ENCODE data around the gene SIM1.

Gene SIM1

DNA sequence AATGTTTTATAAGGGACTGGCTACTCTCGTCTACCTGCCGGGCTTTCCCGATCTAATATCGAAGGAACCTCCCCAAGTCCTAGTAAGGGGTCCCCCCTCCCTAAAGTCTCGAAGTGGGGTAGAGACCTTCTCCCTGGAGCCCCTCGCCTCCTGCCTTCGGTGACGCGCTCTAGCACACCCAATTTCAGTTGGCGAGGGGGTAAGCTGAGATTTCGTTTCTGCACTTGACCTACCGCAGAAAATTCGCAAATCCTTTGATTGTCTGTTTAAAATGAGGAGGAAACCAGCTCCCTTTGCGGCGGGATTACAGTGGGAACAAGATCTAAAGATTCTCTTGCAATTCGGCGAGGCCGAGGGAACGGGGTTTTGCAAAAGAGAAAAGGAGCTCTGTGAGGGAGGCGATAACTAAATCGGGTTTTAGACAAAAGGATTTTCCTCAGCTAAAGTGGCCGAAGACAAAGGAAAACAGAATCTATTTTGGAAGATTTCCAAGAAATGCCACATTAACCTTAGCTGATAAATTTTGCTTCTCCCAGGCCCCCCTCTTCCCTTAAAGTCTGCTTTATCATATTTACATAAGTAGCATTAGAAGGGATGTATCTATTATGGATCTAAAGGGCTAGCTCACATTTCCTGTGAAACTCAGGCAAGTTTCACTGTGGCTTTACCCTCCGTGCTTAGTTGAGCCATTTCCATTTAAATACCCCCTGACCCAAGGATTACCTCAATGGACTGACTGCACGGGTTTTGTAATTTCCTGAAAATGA lies 8.4 kb downstream of the SIM1 start:
- no peak for FAIRE-seq

DNA sequence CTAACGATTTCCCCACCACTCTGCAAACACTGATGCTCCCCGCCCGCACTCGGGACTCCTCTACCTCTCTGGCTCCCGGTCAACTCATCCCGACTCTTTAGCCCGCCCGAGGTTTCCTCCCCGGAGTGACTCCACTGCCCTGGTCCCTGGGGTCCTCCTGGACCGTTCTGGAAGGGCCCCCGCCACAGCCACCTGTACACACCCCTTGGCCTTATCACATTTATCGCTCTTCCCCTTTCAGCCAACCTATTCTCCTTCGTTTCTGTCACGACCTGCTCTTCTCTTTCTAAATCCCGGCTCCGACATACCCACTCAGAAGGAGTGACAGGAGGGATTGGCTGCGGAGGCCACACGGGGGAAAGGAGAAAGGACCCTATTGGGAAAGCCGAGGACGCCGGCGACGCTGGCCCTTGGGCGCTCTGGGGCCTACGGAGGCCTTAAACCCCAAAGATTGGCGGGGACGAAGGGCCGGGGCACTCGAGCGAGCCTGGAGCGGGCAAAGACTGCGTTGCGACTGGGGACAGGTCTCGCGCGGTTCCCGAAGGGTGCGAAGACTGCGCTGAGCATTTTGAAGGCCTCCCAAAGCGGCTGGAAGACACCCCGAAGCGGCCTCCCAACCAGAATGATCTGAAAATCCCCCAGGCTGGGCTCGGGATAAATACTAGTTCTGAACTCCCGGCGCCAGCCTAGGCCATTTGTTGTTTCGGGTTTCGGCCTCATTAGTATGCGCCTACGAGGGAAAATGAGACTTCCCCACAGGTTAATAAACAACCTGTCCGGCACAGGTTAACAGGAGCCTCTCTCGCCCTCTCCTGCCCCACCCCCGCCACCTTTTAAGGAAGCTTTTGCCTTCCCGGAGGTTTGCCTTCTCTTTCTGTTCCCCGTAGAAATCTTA lies 9.2 kb downstream of the SIM1 start:
- no peak for FAIRE-seq

DNA sequence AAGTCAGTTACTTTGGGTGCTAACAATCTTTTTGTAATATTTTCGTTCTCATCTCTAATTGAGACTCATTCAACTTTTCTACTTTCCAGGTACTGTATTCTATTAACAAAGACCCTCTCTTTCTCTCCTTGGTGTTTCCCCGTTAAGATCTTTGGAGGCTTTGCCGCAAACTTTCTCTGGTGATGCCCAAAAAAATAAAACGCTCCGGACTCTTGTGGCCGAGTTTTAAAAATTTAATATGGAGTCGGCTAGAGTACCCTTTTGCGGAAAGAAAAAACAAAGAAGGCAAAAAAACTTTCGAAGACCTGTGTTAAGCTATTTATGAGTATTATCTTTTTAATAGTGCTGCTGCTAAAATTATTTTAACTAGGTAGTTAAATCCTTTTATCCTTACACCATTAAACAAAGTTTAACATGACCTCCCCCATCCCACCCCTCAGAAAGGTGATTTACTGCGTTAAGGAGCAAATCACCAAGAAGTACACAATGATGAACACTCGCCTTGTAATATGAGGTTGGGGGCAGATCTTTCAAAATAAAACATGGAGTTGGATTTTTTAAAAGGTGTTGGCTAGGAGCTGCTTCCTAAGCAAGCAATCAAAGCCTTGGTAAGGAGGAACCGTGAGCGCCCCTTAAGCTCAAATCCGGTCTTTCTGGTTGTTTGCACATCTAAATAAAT lies 10.0 kb downstream of the SIM1 start:
- FAIRE-seq, result no peak

DNA sequence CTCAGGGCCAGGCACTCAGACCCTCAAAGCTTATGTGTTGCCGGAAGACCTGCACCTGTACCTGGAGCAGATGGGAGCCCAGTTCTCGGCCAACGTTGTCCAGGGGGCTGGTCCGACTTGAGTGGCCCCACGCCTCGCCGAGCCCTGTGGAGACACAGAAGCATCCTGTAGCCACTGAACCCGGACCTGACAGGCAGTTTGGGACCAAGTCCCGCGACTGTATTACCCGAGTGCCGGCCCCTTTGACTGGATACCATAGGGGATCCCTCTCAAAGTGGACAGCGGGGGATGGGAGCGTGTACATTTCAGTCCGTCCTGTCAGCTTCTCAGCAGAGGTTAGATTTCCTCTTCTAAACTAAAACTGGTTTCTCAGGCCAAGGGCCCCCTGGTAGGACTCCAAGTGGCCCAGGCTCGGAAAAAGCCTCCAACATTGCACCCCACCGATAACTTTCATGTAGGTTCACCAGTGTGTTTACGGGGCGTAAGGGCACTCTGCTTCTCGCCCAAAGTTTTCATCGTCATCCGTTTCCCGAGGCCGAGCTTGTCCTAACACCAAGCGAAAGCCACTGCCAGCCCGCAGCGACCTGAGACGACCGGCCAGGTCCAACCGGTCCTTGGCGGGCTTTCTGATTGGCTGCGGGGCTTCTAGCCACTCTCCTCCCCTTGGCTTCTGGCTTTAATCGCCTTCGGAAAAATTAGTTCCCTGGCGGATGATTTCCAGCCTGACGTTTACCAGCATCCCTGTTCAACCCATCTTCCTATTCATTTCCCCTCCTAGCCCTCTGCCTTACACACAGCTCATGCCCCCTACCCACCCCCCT lies 10.8 kb downstream of the SIM1 start:
- FAIRE-seq, result no peak

DNA sequence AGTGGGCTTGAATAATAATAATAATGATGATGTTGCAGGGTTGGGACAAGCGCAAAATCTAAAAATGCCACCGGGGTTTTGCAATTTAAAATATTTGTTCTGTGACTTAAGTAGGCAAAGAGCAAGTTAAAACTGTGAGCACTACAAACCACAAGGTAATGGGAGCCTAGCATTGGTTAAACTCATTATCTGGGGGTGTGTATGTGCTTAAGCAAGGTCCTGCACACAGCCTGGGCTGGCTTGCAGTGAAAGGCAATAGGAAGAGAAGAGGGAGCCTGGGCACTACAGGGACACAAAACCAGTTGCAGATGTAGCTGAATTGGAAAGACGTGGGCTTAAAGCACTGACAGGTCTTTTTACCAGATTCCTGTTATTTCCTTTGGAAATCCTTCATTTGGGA lies 11.7 kb downstream of the SIM1 start:
- FAIRE-seq, result no peak

DNA sequence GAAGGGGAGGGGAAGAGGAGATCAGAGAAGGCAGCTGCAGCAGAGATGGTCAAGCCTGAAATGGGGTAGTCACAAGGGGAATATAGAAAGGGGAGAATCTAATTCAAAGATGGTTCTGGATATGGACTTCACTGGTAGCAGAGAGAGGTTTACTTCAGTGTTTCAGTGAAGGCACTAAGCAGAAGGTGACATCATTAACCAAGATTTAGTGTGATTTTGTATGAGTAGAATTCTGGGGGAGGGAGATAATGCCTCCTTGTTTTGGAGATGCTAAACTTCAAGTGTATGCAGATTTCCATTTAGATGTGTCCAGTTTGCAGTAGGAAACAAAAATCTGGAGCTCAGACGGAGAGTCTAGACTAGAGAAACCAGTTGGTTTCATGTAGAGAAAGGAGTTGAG lies 13.1 kb downstream of the SIM1 start:
- no peak for FAIRE-seq

DNA sequence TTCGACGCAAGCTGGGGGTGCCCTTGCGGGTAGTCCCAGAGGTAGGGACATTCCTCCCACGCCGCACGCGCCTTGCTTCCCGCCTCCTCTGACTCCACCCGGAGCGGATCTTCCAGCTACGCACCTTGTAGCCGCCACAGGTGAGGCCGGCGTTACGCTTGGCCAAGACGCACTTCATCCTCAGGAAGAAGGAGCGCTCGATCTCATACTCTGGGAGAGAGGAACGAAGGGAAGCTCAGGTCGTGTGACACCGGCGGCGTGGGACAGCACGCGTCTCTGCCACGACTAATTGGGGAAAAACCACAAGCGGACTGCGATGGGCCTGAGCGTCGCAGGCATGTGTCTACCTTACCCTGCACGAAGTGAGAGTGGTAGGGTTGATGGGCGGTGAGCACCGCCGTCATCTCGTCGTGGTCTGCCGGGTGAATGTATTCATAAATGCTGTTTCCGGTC lies 15.5 kb downstream of the SIM1 start:
- no peak for FAIRE-seq

DNA sequence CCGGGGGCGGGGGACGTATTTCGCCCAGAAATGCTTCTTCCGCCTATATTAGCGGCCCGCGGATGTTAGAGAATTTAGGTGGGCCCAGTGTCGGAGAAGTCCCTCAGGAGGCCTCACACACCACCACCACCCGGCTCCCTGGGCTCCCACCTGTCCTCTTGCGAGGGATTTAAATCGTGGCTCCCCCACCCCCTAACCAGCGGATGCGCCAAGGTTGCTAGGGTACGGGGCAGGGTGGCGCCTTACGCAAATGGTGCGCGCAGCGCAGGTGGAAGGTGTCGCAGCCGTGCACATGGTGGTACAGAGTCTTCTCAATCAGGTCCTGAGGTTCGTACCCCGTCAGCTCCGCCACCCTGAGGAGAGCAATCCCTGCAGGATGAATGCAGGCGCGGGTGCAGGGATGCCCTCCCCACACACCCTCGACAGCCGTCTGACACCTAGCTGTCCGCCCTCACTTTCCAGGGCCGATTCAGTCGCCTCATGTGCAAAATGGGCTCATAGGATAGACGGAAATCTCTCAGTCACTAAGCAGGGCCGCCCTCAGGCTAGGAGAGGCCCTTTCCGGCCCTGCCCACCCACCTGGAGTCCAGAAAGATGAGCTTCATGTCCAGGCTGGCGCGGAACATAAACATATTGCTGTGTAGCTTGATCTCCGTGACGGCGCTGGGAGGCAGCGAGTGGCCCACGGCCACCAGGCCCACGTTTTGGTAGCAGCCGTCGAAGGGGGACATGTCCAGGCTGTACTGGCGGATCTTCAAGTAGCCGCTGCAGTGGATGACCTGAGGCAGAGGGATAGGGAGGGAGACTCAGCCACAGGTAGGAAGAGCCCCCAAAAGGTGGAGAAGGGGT lies 16.6 kb downstream of the SIM1 start:
- no peak for FAIRE-seq

DNA sequence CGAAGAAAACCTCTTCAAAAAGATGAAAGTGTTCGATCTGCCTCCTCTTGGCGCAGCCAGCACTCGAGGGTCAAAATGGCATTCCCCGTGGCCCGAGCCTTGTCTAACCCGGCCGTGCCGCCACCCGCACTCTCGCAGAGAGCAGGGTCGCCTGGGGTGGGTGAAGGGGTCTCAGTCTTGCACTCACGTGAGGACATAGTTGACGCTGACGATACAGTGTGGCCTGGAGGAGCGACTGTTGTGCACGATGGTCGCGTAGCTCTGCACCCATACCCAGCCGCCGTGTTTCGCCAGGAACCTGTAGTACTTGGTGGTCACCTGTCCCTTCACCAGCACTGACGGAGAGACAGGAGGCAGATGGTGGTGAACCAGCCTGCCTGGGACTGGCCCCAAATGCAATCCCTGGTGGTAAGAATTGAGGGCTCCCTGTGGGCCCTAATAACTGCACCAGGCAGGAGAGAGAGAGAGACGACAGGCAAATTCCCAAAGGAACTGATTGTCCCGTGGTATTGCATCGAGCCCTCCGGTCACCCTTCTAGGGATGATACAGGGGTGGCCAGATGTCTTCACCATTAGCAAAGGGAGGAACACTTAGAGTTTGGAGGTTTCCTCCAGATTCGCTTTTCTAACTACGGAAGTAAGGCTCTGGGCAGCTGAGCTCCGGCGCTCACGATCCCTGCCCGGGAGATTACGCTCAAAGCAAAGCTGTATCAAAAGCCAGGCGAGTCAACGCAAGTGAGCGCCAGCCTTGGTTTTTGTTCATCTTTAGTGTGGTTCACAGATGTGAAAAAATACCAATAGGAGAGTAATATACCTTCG lies 17.4 kb downstream of the SIM1 start:
- no peak for FAIRE-seq

DNA sequence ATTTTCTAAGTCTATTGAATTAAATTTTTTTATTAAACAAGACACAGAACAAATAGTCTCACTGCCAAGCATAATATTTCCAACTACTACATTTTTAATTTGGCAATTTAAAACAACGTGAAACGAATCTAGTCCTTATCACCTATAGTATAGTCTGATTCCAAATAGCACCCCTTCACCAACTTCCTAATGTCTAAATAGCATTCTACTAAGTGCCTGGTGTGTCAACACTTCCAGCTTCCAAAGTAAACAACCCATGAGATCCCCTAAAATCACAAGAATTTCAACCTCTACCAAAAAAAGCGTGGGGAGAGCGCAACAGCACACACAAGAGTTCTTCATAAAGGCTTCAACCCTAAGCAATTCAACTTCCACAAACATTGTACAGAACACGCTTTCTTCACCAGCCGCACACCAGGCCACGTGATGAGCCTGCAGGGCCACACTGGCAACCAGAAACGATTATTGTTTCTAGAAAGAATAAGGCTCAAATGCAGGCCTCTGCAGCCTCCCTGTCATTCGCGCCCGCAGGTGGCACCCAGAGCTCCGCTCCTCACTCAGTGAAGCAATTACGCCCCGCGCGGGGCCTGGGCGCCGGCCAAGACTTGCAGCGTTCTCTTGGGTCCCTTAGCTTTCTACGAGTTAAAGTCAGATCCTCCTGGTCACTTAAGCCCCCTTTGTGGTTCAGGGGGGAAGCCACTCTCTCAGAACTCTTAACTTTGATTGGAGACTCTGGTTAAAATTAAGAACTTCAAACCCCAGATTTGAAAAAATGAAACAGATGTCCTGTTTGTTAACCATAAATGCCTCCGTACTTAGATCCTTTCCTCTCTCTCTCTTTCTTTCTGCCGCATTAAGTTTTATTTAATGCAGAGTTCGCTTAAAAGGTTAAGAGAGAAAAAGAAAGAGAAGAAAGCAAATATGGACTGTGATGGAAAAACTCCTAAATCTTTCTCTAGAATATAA lies 18.3 kb downstream of the SIM1 start:
- FAIRE-seq, result no peak

DNA sequence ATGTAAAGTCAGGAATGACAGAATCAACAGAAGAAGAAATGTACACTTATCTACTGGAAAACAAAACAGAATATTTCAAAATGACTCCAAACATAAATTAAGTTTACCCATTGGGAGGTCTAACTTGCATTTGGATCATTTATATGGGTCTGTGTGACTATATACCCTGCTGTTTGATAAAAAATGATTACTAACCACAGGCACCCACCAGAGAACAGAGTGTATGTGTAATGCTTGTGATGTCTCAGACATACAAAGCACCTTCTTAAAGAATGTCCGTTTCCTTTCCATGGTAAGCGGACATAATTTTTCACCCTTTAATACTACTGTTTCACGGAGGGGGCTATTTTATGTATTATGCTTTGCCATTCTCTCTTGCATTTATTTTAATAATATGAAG lies 19.2 kb downstream of the SIM1 start:
- FAIRE-seq, result no peak

DNA sequence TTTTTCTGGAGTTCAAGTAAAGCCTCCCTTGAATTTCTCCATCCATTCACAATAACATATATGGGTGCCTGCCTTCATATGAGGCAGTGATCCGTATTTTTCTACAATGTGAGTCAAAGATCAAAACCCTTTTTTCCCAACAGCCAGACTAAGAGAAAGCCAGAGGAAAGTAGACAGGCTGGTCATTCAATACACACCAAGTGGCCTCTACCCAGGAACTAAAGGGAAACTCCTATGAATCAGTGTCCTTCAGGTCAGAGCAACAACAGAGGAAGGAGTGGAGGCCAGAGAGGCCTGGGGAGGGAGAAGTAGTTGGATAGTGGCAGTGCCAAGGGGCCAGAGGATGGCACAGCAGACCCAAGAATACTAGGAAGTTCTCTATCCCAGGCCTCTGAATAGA lies 23.8 kb downstream of the SIM1 start:
- no peak for FAIRE-seq

DNA sequence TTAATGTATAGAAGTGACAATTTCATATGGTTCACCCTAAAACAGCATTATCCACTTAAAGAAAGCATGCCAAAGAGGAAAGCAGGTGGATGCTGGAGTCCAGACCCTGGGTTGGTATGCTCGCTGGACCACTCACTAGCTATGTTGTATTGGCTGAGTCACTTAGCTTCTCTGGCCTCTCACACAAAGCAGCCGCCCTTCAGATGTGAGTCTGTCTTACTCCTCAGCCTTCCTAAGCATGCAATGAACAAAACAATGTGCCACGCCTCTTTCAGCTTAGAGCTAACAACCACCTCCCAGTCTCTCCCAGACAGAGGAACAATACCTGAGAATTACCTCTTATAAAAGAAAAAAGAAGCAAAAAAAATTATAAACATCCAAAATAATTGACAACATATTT lies 29.4 kb downstream of the SIM1 start:
- no peak for FAIRE-seq

DNA sequence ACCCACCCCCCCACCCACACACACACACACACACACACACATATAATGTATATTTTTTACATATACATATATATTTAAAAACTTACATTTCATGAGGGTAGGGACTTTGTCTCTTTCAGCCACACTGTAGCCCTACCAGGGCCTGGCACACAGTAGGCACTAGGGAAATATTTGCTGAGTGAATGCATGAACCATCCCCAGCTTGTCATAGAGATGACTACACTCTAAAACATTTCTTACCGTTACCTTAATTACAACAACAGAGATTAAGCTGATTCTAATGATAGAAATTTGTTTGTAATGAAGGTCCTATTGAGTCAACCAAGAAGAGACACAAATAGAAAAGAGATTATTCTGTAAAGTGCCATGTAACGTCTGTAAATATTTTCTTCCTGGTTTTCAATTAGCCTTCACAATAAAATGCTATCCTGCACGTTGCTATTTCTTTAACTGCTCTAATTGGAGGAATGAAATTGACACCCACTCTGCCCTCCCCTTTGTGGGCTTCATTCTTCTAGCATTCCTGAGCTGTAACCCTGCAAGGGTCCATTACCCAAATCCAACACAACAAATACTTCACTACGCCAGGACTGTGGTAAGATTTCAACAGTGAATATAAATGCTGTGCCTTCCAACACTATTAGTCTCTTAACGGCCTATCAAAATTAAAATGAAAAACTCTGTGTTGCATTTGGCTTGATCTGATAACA lies 30.8 kb downstream of the SIM1 start:
- no peak for FAIRE-seq

DNA sequence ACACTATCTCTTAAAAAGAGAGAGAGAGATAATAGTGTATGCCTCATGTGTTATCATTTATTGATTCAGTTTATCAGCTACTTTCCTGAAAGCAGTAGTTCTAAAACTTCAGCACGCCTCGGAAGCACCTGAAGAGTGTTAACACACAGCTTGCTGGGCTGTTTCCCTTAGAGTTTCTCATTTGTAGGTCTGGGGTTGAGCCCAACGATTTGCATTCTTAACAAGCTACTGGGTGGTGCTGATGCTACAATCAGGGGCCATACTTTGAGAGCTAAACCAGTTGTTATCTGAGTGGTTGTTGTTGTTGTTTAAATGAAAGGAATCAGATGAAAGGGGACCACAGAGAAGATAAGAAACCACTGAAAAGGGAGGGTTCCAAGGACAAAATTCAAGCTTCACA lies 32.6 kb downstream of the SIM1 start:
- no peak for FAIRE-seq

DNA sequence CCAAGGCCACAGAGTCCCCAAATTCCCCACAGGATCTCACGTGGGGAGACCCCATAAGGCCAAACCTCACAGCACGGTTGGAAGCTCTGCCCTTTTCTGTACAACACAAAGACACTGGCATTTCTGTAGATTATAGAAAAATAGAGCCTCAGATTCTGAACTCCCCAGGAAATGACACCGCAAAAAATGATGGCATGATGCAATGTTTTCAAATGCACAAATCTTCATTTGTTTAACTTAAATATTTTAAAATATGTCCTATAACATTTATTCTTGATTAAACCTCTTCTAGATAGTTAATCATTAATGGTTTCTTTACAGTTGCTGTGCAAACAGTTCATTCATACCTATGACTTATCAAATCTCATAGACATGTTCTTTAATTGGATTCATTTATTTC lies 33.8 kb downstream of the SIM1 start:
- no peak for FAIRE-seq

DNA sequence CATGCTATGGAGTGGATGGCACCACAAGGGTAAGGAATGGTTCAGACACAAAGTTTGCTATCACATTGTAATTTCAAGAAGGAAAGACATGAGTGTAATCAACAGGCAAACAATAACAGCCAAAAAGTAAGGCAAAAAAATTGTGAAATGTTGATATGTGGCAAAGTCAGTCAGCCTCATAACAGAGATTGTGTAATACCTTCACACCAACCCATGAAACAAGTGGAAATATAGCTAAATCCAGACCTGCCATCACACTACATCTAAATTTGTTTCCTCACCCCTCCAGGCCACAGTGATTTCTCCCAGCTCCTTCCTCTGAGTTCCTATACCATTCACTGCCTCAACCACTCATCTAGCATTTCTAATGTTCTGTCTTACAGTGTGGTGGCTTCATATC lies 37.3 kb downstream of the SIM1 start:
- FAIRE-seq, result no peak

DNA sequence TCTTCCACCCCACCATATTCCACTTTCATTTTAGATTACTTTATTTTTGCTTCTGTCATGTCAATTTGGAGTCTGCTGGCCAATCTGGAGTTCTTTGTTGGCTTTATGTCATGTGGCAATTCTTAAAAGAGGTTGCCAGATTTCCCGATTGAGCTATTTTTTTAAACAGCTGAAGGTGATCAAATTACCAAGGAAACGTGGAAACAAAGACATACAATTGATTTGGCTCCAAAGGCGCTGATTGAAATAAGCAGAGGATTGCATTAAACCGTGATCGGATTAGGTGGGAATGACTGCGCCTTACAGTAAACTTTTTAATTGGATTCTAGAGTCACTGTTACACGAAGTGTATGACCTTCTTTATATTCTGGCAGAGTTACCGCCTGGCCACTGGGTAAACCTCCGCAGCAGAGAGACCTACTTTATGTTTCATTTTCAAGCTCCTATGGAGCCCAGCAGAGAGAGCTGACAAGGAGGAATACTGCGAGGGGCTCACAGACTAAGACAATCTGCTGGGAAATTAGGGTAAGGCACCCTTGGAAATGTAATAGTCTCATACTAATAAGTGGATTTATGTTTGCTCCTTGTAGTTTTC lies 37.9 kb downstream of the SIM1 start:
- FAIRE-seq, result no peak

DNA sequence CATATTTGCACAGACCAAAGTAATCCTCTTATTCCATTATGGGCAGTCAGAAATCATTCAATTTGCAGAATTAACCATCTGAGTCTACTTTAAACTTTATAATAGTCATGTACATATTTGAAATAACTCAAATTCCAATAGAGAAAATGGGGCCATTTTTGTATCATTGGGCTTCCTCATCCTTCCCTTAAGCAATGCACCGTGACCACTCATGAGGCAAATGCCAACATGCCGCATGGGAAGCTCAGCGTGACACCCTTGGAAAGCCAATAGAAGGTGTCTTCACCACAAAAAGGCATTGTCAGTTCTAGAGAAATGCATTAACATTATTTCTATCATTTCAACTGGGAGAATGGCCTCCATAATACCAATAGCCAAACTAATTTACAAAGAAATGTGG lies 38.5 kb downstream of the SIM1 start:
- FAIRE-seq, result no peak
